Right lobe of liver (tissue), 4 donors: ENCODE results near the gene NPIPA8.
"Not testable (repeated sequence)": the region's sequence is repeated elsewhere in the genome, so short reads cannot be mapped to it uniquely, and the experiment has no call there.

ENCODE experiments used
- POLR2A ChIP-seq: fragments of 450-650 bp; IDR thresholded peaks from one replicate; pipeline ENCODE4 v1.6.1; 2017; ENCODE audit warnings: antibody characterized with exemption, mild to moderate bottlenecking
- TF ChIP-seq, protein P1 (sequence below), 4 donors: fragments of 200-600 bp in 3 of 4; fragments of 450-650 bp in 1 of 4; IDR thresholded peaks; one replicate each; pipeline versions ENCODE4 v1.5.1 to v1.8.0; 2016 to 2022; ENCODE audit warnings: antibody characterized with exemption in 4 of 4, mild to moderate bottlenecking in 2 of 4
- donor health status: DM: no; HTN: no; CAD: no.
- donor health status: DM: no; HTN: no; CAD: no.
- donor health status: DM: no; HTN: yes; CAD: no.

GRCh38 chr16:18382696-18383095, 46.2 kb upstream of the NPIPA8 start:
- TF ChIP-seq, protein P1, sequence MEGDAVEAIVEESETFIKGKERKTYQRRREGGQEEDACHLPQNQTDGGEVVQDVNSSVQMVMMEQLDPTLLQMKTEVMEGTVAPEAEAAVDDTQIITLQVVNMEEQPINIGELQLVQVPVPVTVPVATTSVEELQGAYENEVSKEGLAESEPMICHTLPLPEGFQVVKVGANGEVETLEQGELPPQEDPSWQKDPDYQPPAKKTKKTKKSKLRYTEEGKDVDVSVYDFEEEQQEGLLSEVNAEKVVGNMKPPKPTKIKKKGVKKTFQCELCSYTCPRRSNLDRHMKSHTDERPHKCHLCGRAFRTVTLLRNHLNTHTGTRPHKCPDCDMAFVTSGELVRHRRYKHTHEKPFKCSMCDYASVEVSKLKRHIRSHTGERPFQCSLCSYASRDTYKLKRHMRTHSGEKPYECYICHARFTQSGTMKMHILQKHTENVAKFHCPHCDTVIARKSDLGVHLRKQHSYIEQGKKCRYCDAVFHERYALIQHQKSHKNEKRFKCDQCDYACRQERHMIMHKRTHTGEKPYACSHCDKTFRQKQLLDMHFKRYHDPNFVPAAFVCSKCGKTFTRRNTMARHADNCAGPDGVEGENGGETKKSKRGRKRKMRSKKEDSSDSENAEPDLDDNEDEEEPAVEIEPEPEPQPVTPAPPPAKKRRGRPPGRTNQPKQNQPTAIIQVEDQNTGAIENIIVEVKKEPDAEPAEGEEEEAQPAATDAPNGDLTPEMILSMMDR (IDR thresholded peaks at IDR 0.05) = not testable (repeated sequence)
- TF ChIP-seq POLR2A = not testable (repeated sequence)
